ENCODE data around the gene LRRC55. TPM values are rescaled to one million over a fixed set of nuclear protein-coding genes. Genes with fewer than 3 reads are reported as not detected.

The LRRC55 gene
- polyA plus RNA-seq, 2 donors, result 0.02 to 0.04 TPM

- no peak overlapping the region for H3K4me3 ChIP-seq (ENCODE audit: low read depth in 1 of 2, low read length in 2 of 2)
- no peak overlapping the region for H3K27ac ChIP-seq (ENCODE audit: low read depth in 2 of 2, low read length in 1 of 2)
- no peaks in the 10 kb centered on the region for H3K4me1 ChIP-seq (ENCODE audit: control insufficient read depth in 2 of 2, insufficient read depth in 2 of 2, low read length in 1 of 2)
- WGBS, 2 donors, result 37 to 43% methylated on average over 9 of the region's 9 CpGs
- no peaks in the 10 kb centered on the region for H3K36me3 ChIP-seq (ENCODE audit: control insufficient read depth in 2 of 2, insufficient read depth in 2 of 2, low read length in 1 of 2)
- H3K27me3 ChIP-seq (ENCODE audit: control insufficient read depth in 1 of 2, insufficient read depth in 2 of 2, low read length in 2 of 2), result no peaks in the 10 kb centered on the region
- H3K9me3 ChIP-seq (ENCODE audit: control insufficient read depth in 2 of 2, insufficient read depth in 1 of 2, low read depth in 1 of 2, low read length in 1 of 2), result no peaks in the 10 kb centered on the region
These were observed 31.8 kb downstream of the LRRC55 start for GRCh38 chr11:57213342-57214097.

- no peaks in the 10 kb centered on the region for H3K36me3 ChIP-seq (ENCODE audit: control insufficient read depth in 2 of 2, insufficient read depth in 2 of 2, low read length in 1 of 2)
- H3K27me3 ChIP-seq (ENCODE audit: control insufficient read depth in 1 of 2, insufficient read depth in 2 of 2, low read length in 2 of 2), result no peaks in the 10 kb centered on the region
- WGBS, 2 donors, result 53 to 54% methylated on average over 2 of the region's 2 CpGs
- H3K4me1 ChIP-seq (ENCODE audit: control insufficient read depth in 2 of 2, insufficient read depth in 2 of 2, low read length in 1 of 2), result no peaks in the 10 kb centered on the region
- H3K4me3 ChIP-seq (ENCODE audit: low read depth in 1 of 2, low read length in 2 of 2), result no peak overlapping the region
- no peaks in the 10 kb centered on the region for H3K9me3 ChIP-seq (ENCODE audit: control insufficient read depth in 2 of 2, insufficient read depth in 1 of 2, low read depth in 1 of 2, low read length in 1 of 2)
- H3K27ac ChIP-seq (ENCODE audit: low read depth in 2 of 2, low read length in 1 of 2), result no peak overlapping the region
These were observed 32.3 kb downstream of the LRRC55 start for GRCh38 chr11:57214098-57214417.

- H3K4me1 ChIP-seq (ENCODE audit: control insufficient read depth in 2 of 2, insufficient read depth in 2 of 2, low read length in 1 of 2), result no peaks in the 10 kb centered on the region
- no peak overlapping the region for H3K27ac ChIP-seq (ENCODE audit: low read depth in 2 of 2, low read length in 1 of 2)
- H3K27me3 ChIP-seq (ENCODE audit: control insufficient read depth in 1 of 2, insufficient read depth in 2 of 2, low read length in 2 of 2), result no peaks in the 10 kb centered on the region
- H3K9me3 ChIP-seq (ENCODE audit: control insufficient read depth in 2 of 2, insufficient read depth in 1 of 2, low read depth in 1 of 2, low read length in 1 of 2), result no peaks in the 10 kb centered on the region
- H3K4me3 ChIP-seq (ENCODE audit: low read depth in 1 of 2, low read length in 2 of 2), result no peak overlapping the region
- H3K36me3 ChIP-seq (ENCODE audit: control insufficient read depth in 2 of 2, insufficient read depth in 2 of 2, low read length in 1 of 2), result no peaks in the 10 kb centered on the region
- 43 to 44% methylated on average over 3 of the region's 3 CpGs for WGBS, 2 donors
These were observed 32.7 kb downstream of the LRRC55 start for GRCh38 chr11:57214494-57214893.

DNA sequence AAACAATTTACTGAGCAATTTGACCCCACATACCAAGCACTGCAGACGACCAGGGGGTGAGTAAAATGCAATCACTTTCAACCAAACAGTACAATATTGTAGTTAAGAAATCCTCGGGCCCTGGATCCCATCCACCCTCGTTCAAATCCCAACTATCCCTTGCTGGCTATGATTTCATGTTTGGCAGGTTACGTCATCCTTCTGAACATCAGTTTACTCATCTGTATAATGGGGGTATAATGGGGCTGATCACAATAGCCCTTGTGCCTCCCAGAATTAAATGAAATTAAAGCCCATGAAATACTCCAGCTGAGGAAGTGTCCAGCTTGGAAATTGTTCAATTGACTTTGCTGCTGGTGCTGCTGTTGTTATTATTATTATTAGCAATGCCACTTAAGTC lies 34.7 kb downstream of the LRRC55 start:
- no peaks in the 10 kb centered on the region for H3K36me3 ChIP-seq (ENCODE audit: control insufficient read depth in 2 of 2, insufficient read depth in 2 of 2, low read length in 1 of 2)
- no peaks in the 10 kb centered on the region for H3K9me3 ChIP-seq (ENCODE audit: control insufficient read depth in 2 of 2, insufficient read depth in 1 of 2, low read depth in 1 of 2, low read length in 1 of 2)
- no peak overlapping the region for H3K27ac ChIP-seq (ENCODE audit: low read depth in 2 of 2, low read length in 1 of 2)
- WGBS, 2 donors, result 73 to 77% methylated on average over 4 of the region's 4 CpGs
- no peaks in the 10 kb centered on the region for H3K4me1 ChIP-seq (ENCODE audit: control insufficient read depth in 2 of 2, insufficient read depth in 2 of 2, low read length in 1 of 2)
- H3K27me3 ChIP-seq (ENCODE audit: control insufficient read depth in 1 of 2, insufficient read depth in 2 of 2, low read length in 2 of 2), result no peaks in the 10 kb centered on the region
- H3K4me3 ChIP-seq (ENCODE audit: low read depth in 1 of 2, low read length in 2 of 2), result no peak overlapping the region

GRCh38 chr11:57217053-57217452 lies 35.3 kb downstream of the LRRC55 start:
- H3K36me3 ChIP-seq (ENCODE audit: control insufficient read depth in 2 of 2, insufficient read depth in 2 of 2, low read length in 1 of 2), result no peaks in the 10 kb centered on the region
- no peak overlapping the region for H3K27ac ChIP-seq (ENCODE audit: low read depth in 2 of 2, low read length in 1 of 2)
- H3K9me3 ChIP-seq (ENCODE audit: control insufficient read depth in 2 of 2, insufficient read depth in 1 of 2, low read depth in 1 of 2, low read length in 1 of 2), result no peaks in the 10 kb centered on the region
- no peaks in the 10 kb centered on the region for H3K27me3 ChIP-seq (ENCODE audit: control insufficient read depth in 1 of 2, insufficient read depth in 2 of 2, low read length in 2 of 2)
- H3K4me3 ChIP-seq (ENCODE audit: low read depth in 1 of 2, low read length in 2 of 2), result no peak overlapping the region
- H3K4me1 ChIP-seq (ENCODE audit: control insufficient read depth in 2 of 2, insufficient read depth in 2 of 2, low read length in 1 of 2), result no peaks in the 10 kb centered on the region
- WGBS, 2 donors, result 48 to 49% methylated on average over 4 of the region's 4 CpGs

DNA sequence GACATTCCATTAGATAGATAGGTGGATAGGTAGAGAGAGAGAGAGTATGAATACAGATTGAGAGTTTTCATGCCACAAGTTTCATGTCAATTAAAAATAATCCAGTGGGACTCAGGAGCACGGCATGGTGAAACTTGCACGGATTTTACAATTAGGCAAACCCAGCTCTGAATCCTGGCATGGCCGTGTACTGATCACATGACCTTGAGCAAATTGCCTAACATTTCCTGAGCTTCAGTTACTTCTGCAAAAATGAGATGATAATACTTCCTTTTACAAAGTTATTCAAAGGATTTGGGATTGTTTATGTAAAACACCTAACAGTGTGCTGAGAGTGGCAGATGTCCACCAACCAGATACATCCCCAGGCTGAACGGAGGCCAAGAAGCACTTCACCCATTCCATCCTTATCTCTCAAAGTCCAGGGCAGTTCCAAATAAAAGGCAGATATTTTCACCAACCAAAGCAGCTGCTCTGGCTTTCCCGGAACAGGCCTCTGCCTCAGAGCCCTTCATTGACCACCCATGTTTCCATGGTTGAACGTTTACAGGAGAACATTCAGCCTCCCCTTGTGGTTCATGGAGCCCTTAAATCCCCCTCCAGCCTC lies 37.4 kb downstream of the LRRC55 start:
- Histone ChIP-seq H3K9me3 (ENCODE audit: control insufficient read depth in 2 of 2, insufficient read depth in 1 of 2, low read depth in 1 of 2, low read length in 1 of 2) (no peaks in the 10 kb centered on the region), H3K36me3 (ENCODE audit: control insufficient read depth in 2 of 2, insufficient read depth in 2 of 2, low read length in 1 of 2) (no peaks in the 10 kb centered on the region), H3K27ac (ENCODE audit: low read depth in 2 of 2, low read length in 1 of 2) (no peak overlapping the region), H3K4me3 (ENCODE audit: low read depth in 1 of 2, low read length in 2 of 2) (no peak overlapping the region), H3K4me1 (ENCODE audit: control insufficient read depth in 2 of 2, insufficient read depth in 2 of 2, low read length in 1 of 2) (no peaks in the 10 kb centered on the region), H3K27me3 (ENCODE audit: control insufficient read depth in 1 of 2, insufficient read depth in 2 of 2, low read length in 2 of 2) (peaks cover 0 to 3% of the 10 kb centered on the region in 2 donors)
- WGBS, 2 donors, result 39 to 47% methylated on average over 6 of the region's 6 CpGs

DNA sequence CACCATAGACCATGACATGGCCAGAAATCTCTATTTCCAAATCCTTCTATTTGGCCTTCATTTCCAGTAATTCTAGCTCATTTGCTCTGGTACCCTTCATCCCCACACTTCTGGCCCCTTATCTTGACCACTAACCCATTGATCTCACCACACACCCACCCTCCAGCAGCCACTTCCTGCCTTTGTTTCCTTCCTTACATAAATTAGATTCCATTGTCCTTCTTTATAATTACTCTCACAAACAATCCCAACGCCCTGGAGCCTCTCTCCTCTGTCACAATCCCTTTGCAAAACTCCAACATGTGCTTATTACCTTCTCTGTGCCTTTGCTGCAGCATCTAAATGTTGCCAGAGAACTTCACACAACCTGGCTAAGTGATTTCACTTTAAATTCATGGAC lies 40.5 kb downstream of the LRRC55 start:
- H3K27me3 ChIP-seq (ENCODE audit: control insufficient read depth in 1 of 2, insufficient read depth in 2 of 2, low read length in 2 of 2), result peaks cover 3% of the 10 kb centered on the region in 2 donors
- H3K4me3 ChIP-seq (ENCODE audit: low read depth in 1 of 2, low read length in 2 of 2), result no peak overlapping the region
- no peaks in the 10 kb centered on the region for H3K9me3 ChIP-seq (ENCODE audit: control insufficient read depth in 2 of 2, insufficient read depth in 1 of 2, low read depth in 1 of 2, low read length in 1 of 2)
- no peaks in the 10 kb centered on the region for H3K4me1 ChIP-seq (ENCODE audit: control insufficient read depth in 2 of 2, insufficient read depth in 2 of 2, low read length in 1 of 2)
- H3K27ac ChIP-seq (ENCODE audit: low read depth in 2 of 2, low read length in 1 of 2), result no peak overlapping the region
- 17 to 34% methylated on average over 1 of the region's 1 CpG for WGBS, 2 donors
- no peaks in the 10 kb centered on the region for H3K36me3 ChIP-seq (ENCODE audit: control insufficient read depth in 2 of 2, insufficient read depth in 2 of 2, low read length in 1 of 2)

DNA sequence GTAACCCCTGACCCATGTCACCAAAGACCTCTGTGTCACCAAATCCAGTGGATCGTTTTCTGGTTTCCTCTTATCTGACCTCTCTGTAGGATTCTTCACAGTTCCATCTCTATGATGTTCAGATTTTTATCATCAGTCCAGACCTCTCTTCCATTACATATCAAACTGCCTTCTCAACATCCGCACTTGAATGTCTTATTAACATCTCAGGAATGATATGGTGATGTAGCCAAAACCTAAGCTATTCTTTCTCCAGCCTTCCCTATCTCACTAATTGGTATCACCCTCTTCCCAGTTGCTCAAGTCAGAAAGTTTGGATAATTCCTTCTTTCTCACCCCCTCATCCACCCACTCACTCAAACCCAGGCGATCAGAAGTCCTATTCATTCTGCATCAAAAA lies 41.8 kb downstream of the LRRC55 start:
- no peak overlapping the region for H3K27ac ChIP-seq (ENCODE audit: low read depth in 2 of 2, low read length in 1 of 2)
- H3K36me3 ChIP-seq (ENCODE audit: control insufficient read depth in 2 of 2, insufficient read depth in 2 of 2, low read length in 1 of 2), result no peaks in the 10 kb centered on the region
- H3K27me3 ChIP-seq (ENCODE audit: control insufficient read depth in 1 of 2, insufficient read depth in 2 of 2, low read length in 2 of 2), result peaks cover 3% of the 10 kb centered on the region in 2 donors
- H3K4me3 ChIP-seq (ENCODE audit: low read depth in 1 of 2, low read length in 2 of 2), result no peak overlapping the region
- no peaks in the 10 kb centered on the region for H3K9me3 ChIP-seq (ENCODE audit: control insufficient read depth in 2 of 2, insufficient read depth in 1 of 2, low read depth in 1 of 2, low read length in 1 of 2)
- 82 to 83% methylated on average over 3 of the region's 3 CpGs for WGBS, 2 donors
- no peaks in the 10 kb centered on the region for H3K4me1 ChIP-seq (ENCODE audit: control insufficient read depth in 2 of 2, insufficient read depth in 2 of 2, low read length in 1 of 2)

DNA sequence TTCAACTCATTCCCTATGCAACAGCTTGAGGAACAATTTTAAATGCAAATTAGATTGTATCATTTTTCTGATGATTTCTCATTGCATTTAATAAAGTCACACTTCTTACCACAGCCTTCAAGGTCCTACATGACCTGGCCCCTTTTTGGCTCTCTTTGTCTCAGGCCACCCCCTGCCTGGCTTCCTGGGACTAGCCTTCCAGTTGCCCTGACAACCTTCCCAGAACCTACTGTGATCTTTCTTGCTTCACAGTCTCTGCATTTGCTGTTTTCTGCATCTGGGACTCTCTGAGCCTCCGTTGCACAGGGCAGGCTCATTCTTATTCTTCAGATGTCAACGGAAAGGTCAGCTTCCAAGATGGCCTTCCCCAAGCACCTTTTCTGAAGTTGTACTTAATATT lies 42.4 kb downstream of the LRRC55 start:
- no peak overlapping the region for H3K27ac ChIP-seq (ENCODE audit: low read depth in 2 of 2, low read length in 1 of 2)
- H3K4me3 ChIP-seq (ENCODE audit: low read depth in 1 of 2, low read length in 2 of 2), result no peak overlapping the region
- no peaks in the 10 kb centered on the region for H3K9me3 ChIP-seq (ENCODE audit: control insufficient read depth in 2 of 2, insufficient read depth in 1 of 2, low read depth in 1 of 2, low read length in 1 of 2)
- no peaks in the 10 kb centered on the region for H3K36me3 ChIP-seq (ENCODE audit: control insufficient read depth in 2 of 2, insufficient read depth in 2 of 2, low read length in 1 of 2)
- peaks cover 3% of the 10 kb centered on the region in 2 donors for H3K27me3 ChIP-seq (ENCODE audit: control insufficient read depth in 1 of 2, insufficient read depth in 2 of 2, low read length in 2 of 2)
- WGBS, 2 donors, result 82 to 87% methylated on average over 2 of the region's 2 CpGs
- no peaks in the 10 kb centered on the region for H3K4me1 ChIP-seq (ENCODE audit: control insufficient read depth in 2 of 2, insufficient read depth in 2 of 2, low read length in 1 of 2)

DNA sequence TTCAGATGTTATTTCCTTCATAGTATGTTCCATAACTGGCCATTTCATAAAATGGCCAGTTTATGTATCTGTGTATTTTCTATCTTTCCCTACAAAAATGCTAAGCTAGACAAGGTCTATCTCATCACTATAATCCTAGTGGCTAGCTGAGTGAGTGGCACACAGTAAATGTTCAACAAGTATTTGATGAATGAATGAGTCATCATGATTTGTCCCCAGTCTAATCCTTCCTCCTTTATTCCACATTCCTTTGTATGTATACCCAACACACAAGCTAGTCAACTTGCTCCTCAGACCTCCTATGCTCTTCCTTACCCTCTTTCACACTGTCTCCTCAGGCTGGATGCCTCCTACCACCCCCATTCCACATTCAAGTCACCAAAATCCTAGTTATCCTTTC lies 42.8 kb downstream of the LRRC55 start:
- Histone ChIP-seq H3K4me1 (ENCODE audit: control insufficient read depth in 2 of 2, insufficient read depth in 2 of 2, low read length in 1 of 2) (no peaks in the 10 kb centered on the region), H3K36me3 (ENCODE audit: control insufficient read depth in 2 of 2, insufficient read depth in 2 of 2, low read length in 1 of 2) (no peaks in the 10 kb centered on the region), H3K4me3 (ENCODE audit: low read depth in 1 of 2, low read length in 2 of 2) (no peak overlapping the region), H3K27me3 (ENCODE audit: control insufficient read depth in 1 of 2, insufficient read depth in 2 of 2, low read length in 2 of 2) (peaks cover 3% of the 10 kb centered on the region in 2 donors), H3K9me3 (ENCODE audit: control insufficient read depth in 2 of 2, insufficient read depth in 1 of 2, low read depth in 1 of 2, low read length in 1 of 2) (no peaks in the 10 kb centered on the region), H3K27ac (ENCODE audit: low read depth in 2 of 2, low read length in 1 of 2) (no peak overlapping the region)
